Hematopoietic multipotent progenitor cell (in vitro differentiated cells): ENCODE results near the gene AP3B2. TPM values are rescaled to one million over a fixed set of nuclear protein-coding genes. Genes with fewer than 3 reads are reported as not detected.
"Not testable (repeated sequence)": the region's sequence is repeated elsewhere in the genome, so short reads cannot be mapped to it uniquely, and the experiment has no call there.

Experiments used
- DNase-seq, 3 donors: peaks; one replicate each; pipeline ENCODE4 v3.0.0-alpha.2; 2011 to 2015; ENCODE audit warnings: low read depth in 2 of 3, low spot score in 2 of 3
- total RNA-seq: library from RNA; depleted of rRNA; stranded (reverse); fragments of >200 nt; gene quantifications from one replicate; pipeline ENCODE4 v1.2.3, GENCODE V29; 2012

The AP3B2 gene
- total RNA-seq, 1 donor = 0.54 TPM

GRCh38 chr15:82649226-82649999 is 60.3 kb downstream of the AP3B2 start:
- DNase-seq = no peak

- DNase-seq = no peak
Measured at GRCh38 chr15:82648257-82649103, 61.2 kb downstream of the AP3B2 start.

- peak in 1 of 3 donors; percentile 10 for DNase-seq
Measured at GRCh38 chr15:82647835-82648256, 61.8 kb downstream of the AP3B2 start.

DNA sequence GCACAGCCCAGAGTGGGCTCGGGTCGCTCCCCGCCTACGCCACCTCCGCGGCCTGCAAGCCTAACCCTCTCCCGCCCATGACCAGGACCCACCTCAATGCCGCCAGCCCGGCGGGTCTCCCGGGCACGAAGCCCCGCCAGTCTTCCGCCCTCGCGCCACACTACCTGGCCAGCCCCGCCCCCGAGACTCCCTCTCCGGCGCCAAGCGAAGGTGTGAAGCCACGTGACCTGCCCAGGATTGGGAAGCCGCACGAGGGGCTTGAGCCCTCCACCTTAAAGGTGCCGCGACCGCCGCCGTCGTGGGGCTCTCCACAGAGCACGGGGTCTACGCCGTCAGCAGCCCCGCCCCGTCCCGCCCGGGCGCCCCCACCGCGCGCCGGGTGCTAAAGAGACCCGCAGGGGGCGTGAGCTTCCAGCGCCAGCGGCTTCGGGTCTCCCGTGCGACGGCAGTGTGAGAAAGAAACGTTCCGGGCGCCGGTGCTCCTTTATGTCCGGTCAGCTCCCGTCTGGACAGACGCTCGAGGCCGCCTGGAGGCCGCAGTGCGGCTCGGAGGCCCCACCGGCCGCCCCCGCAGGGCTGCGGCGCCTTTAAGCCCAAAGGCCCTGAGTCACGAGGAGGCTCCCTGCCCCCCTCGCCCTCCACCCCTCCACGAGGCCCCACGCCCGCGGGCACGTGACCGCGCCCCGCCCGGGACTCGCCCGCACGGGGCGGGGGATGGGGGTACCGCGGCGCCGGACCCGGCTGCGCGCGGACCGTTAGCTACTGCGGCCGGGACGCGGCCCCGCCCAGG is 62.4 kb downstream of the AP3B2 start, which contains the start of gene CPEB1:
TSS of gene CPEB1 (minus strand) at position 319 of the 790 bp plus-strand sequence. CDS start 18,904 bp downstream, outside the sequence.
- peak in 2 of 3 donors; percentile 59 to 69 for DNase-seq

DNA sequence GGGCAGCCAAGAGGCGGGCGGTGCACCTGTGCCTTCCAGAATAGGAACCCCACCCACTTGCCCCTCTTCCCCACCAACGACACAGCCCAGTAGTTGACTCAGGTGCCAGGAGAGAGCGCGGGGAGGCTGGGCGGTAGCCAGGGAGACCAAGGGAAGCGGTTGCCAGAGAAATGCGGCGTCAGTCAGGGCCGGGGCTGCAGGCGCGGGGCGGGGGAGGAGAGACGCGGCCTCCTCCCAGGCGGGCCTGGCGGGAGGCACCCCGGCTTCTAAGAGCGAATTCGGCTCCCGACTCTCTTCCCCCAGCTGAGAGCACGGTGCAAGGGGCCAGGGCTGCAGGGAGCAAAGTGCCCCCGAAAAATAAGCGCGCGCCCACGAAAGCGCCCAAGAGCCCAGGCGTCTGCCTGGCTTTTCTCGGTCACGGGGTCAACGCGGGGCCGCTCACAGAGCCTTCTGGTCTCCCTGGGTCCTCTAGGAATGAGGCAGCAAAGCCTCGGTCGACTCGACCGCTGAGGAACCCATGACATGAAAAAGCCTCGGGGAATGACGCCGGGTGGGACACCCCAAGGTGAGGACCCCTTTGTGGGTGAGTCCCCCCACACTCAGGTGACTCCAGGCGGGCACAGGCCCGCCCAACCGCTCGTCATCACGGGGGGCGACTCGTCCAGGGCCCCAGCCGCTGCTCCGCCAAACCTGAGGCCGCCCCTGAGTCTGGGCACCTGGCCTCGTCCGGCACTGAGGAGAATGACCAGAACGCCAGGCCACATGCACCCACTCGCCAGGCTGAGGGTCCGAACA is 63.2 kb downstream of the AP3B2 start:
- peak in 1 of 3 donors; percentile 22 for DNase-seq

DNA sequence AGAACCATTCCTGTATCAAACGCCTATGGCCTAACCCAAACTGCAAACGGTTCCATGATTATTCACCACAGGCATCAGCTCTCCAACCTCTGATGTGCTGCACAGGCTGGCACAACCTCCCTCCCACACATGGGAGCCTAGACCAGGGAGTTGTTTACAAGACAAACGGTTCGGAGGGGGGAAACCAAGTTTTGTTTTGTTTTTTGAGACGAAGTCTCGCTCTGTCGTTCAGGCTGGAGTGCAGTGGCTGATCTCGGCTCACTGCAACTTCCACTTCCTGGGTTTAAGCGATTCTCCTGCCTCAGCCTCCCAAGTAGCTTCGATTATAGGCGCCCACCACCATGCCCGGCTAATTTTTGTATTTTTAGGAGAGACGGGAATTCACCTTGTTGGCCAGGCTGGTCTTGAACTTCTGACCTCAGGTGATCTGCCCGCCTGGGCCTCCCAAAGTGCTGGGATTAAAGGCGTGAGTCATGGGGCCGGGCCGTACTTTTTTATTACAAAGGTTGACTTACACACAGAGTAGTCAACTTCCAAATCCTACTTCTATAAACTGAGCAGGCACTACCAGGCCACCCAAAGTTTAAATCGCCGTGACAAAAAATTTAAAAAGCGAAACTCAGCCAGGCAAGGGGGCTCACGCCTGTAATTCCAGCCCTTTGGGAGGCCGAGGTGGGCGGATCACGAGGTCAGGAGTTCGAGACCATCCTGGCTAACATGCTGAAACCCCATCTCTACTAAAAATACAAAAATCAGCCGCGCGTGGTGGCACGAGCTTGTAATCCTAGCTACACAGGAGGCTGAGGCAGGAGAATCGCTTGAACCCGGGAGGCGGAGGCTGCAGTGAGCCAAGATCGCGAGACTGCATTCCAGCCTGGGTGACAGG is 64.5 kb downstream of the AP3B2 start:
- DNase-seq = not testable (repeated sequence)

GRCh38 chr15:82643992-82644391 is 65.7 kb downstream of the AP3B2 start:
- DNase-seq = no peak

DNA sequence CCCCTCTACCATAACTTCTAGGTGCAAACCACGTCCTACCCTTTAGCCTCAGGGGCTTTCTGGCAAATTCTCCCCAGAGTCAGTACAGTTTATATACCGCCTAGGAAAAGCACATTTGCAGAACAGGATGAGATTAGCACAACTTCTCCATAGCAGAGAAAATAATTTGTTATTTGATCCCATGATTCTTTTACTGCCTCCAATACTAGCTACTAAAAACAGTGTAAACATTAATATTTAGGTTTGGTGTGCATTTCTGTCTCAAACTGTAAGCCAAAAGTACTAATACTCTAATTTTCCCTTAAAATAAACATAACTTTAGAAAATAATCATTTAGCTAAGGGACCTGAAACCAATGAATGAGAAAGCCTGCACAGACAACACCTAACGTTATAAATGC is 67.0 kb downstream of the AP3B2 start:
- no peak for DNase-seq

DNA sequence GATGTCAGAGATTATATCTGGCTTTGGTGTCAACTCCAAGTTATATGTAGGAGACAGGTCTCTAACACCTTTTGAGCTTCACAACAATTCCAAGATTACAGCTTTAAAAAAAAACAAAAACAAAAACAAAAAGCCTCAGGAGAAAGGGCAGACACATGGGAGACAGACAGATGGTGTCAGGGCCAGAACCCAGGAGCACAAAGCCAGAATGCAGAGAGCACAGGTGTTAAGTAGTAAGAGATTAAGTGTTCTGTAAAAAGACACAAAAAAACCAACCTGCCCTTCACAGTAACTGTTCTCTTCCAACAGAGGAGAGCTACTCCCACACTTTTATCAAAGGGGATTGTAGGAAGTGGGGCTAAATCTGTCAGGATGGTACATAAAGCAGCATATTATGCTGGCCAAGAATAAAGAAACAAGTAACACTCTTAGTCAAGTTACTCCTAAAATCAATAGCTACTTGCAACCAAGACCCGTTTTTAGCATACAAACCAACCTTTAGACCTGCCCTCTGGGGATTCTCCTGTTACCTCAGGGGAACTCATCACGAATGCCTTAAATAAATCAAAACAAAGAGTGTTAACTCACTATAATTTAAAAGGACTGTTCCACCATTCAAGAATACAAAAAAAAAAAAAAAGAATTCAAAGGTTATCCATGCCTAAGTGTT is 68.4 kb downstream of the AP3B2 start:
- DNase-seq = no peak

GRCh38 chr15:82640672-82641071 is 69.0 kb downstream of the AP3B2 start:
- DNase-seq = peak in 1 of 3 donors; percentile 16

DNA sequence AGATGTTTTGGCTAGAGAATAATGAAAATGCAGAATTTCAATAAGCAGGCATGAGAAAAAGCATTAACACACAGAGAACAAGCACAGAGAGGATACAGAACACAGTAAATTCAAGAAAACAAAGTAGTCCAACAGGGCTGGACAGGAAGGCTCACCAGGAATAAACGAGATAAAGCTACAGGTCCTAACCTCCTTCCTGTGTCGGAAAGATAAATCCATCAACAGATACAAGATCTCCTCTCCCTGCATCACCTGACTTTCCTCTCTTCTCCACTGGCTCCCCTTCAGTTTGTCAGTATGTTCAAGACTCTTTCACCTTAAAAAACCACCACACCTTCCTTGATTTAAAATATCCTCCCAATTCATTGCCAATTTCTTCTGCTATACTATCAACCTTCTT is 73.9 kb downstream of the AP3B2 start:
- no peak for DNase-seq

GRCh38 chr15:82630033-82630432 is 79.6 kb downstream of the AP3B2 start:
- DNase-seq = no peak

DNA sequence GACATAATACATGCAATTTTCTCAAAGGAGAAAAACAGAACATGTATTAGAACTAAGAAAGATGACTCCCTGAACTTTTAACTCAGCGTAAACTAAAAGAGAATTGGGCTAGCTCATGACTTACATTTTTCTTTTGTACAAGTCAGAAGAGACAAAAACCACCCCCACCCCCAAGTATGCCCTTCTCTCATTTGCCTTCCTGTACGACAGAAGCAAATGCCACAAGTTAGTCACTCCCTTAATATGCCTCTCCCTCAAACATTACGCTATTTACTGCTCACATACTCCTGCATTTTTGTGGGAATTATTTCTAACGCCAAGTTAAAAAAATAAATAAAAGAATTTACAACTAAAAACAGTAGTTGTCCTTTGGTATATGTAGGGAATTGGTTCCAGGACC is 84.5 kb downstream of the AP3B2 start:
- no peak for DNase-seq

- no peak for DNase-seq
Measured at GRCh38 chr15:82624438-82624837, 85.2 kb downstream of the AP3B2 start.

GRCh38 chr15:82624008-82624407 is 85.7 kb downstream of the AP3B2 start:
- no peak for DNase-seq

DNA sequence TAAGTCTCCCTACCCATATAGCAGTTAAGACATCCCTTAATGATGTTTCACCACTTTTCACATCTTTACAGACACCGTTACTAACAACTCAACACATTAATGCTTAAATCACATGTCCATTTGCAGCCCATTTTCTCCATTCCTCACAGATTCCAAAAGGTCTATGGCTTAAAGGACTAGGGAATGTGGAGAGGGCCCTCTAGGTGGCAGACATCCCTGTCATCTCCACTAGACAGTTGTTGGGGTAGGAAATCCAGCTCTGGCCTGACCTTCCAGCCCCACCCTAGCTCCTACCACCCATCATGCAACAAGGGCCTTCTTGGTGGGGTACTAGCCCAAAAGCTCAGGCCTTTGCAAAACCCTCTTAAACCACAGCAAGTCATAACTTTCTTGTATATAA is 87.7 kb downstream of the AP3B2 start:
- no peak for DNase-seq

DNA sequence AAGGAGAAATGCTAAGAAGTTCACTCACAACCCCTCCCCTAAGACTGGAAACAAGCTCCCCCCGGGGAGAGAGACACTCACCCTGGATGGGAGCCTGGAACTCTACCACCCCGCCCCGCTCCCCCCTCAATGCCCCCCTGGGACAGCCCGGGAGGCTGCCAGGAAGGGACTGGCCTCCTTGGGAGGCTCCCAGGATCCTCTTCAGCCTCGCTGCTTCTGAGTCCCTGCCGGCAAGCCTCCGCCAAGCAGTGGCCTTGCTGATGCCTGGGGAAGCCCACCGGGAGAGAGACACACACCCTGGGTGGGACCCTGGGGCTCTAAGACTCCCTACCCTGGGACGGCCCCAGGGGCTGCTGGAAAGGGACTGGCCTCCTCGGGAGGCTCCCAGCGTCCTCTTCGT is 95.9 kb downstream of the AP3B2 start:
- DNase-seq = no peak

DNA sequence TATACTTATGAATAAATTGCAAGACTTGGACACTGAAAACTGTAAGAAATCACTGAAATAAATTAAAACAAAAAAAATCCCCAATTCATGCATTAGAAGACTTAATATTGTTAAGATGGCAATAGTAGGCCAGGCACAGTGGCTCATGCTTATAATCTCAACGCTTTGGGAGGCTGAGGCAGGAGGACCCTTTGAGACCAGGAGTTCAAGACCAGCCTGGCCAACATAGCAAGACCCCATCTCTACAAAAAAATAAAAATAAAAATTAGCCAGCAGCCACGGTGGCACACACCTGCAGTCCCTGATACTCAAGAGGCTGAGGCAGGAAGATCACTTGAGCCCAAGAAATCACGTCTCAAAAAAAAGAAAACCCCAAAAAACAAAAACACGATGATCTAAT is 98.3 kb downstream of the AP3B2 start:
- DNase-seq = no peak
